Panc1 (cell line): Measurements from ENCODE around the gene GALNTL6. TPM values are rescaled to one million over a fixed set of nuclear protein-coding genes. Genes with fewer than 3 reads are reported as not detected.

Experiments
- ATAC-seq: fragments of 200-7000 bp; cut with Tn5 transposase; 2 replicates; pipeline ENCODE4 v1.9.1; 2020; ENCODE audit warnings: mild to moderate bottlenecking, moderate library complexity
- BruUV-seq: library from RNA; stranded (reverse); fragments of 400-500 nt; replicated peaks from 2 replicates; lab custom pipeline; 2021; lab: Mats Ljungman, UMichigan
- CTCF ChIA-PET: fragments of 300-600 bp; sonication (Branson Sonifier 250); formaldehyde crosslinking; loops from one replicate; lab custom pipeline; 2022; ENCODE audit warnings: antibody characterized with exemption; lab: Charles Lee
- POLR2A ChIA-PET: fragments of 300-600 bp; sonication (Branson Sonifier 250); formaldehyde crosslinking; loops from one replicate; lab custom pipeline; 2022; ENCODE audit warnings: antibody characterized with exemption; lab: Charles Lee
- DNase-seq: peaks from one replicate; pipeline ENCODE4 v3.0.0-alpha.2; 2010; ENCODE audit warnings: low read depth, low spot score
- H3K27ac ChIP-seq: 2 replicates; pipeline ENCODE4 v1.5.1; 2011; ENCODE audit warnings: mild to moderate bottlenecking, low read length, inconsistent platforms
- H3K27me3 ChIP-seq: fragments of 200-500 bp; sonication (Bioruptor generic); 2 replicates; pipeline ENCODE4 v1.6.0; 2014; ENCODE audit warnings: low read length, inconsistent platforms; ENCODE audit not compliant: control insufficient read depth, insufficient read depth
- H3K36me3 ChIP-seq: fragments of 200-500 bp; sonication (Bioruptor generic); 2 replicates; pipeline ENCODE4 v1.5.1; 2014; ENCODE audit warnings: inconsistent platforms, mild to moderate bottlenecking, low read length, moderate library complexity; ENCODE audit not compliant: control insufficient read depth, insufficient read depth
- H3K4me1 ChIP-seq: 2 replicates; pipeline ENCODE4 v1.5.1; 2011; ENCODE audit warnings: inconsistent platforms, mild to moderate bottlenecking, low read length, moderate library complexity; ENCODE audit not compliant: control insufficient read depth, insufficient read depth
- H3K4me3 ChIP-seq, 2 experiments: 2 replicates each; pipeline ENCODE4 v1.5.1; 2011 to 2012; ENCODE audit warnings: low read depth in 2 of 2, low read length in 2 of 2, mild to moderate bottlenecking in 2 of 2, inconsistent platforms in 1 of 2, moderate library complexity in 1 of 2
- H3K9me3 ChIP-seq: fragments of 200-500 bp; sonication (Bioruptor generic); 2 replicates; pipeline ENCODE4 v1.5.1; 2014; ENCODE audit warnings: low read depth, mild to moderate bottlenecking, inconsistent platforms, low read length, moderate library complexity; ENCODE audit not compliant: control insufficient read depth, insufficient read depth
- POLR2AphosphoS5 ChIP-seq: IDR thresholded peaks from 2 replicates; pipeline ENCODE4 v1.6.1; 2012; ENCODE audit warnings: mild to moderate bottlenecking, low read depth, low read length, moderate library complexity
- SIN3A ChIP-seq: IDR thresholded peaks from 2 replicates; pipeline ENCODE4 v1.6.1; 2012; ENCODE audit warnings: low read depth, mild to moderate bottlenecking, low read length, moderate library complexity, borderline replicate concordance; ENCODE audit not compliant: insufficient read depth
- TCF7L2 ChIP-seq: IDR thresholded peaks from 2 replicates; pipeline ENCODE4 v1.6.1; 2011; ENCODE audit warnings: mild to moderate bottlenecking, low read depth, low read length, inconsistent platforms
- in situ Hi-C: cut with HindIII; loops from 2 replicates; pipeline ENCODE4 v1.10.0; 2016; ENCODE audit warnings: low sequenced_read_pairs, low pct_unique_long_range_greater_than_20kb
- intact Hi-C: fragments of 100-400 bp; cut with micrococcal nuclease; formaldehyde crosslinking; loops from one replicate; pipeline ENCODE4 v1.10.0; 2022; ENCODE audit not compliant: unreplicated experiment
- total RNA-seq: library from RNA; stranded (reverse); gene quantifications from one replicate; pipeline ENCODE4 v1.2.1, GENCODE V29; 2021; ENCODE audit not compliant: unreplicated experiment
- TF ChIP-seq, protein P1 (sequence below): fragments of 450-650 bp; IDR thresholded peaks from 2 replicates; pipeline ENCODE4 v1.5.1; 2017; ENCODE audit warnings: mild to moderate bottlenecking
- TF ChIP-seq, protein P2 (sequence below), 2 experiments: IDR thresholded peaks; 2 replicates each; pipeline ENCODE4 v1.6.1; 2011 to 2012; ENCODE audit warnings: low read depth in 2 of 2, control low read depth in 1 of 2, low read length in 1 of 2, mild to moderate bottlenecking in 1 of 2, moderate library complexity in 1 of 2; ENCODE audit not compliant: insufficient read depth in 1 of 2

GALNTL6 gene
- total RNA-seq, 1 experiment from 2014 or later: not detected

- DNase-seq (no peak), ATAC-seq (no peak)
- ChIA-PET POLR2A (no interaction called here), CTCF (no interaction called here)
- Histone ChIP-seq H3K4me3 (no peak overlapping the region), H3K9me3 (no peaks in the 10 kb centered on the region), H3K27me3 (no peaks in the 10 kb centered on the region; the same call in 1 of the 2 replicates), H3K27ac (no peak overlapping the region), H3K36me3 (no peaks in the 10 kb centered on the region), H3K4me1 (no peaks in the 10 kb centered on the region)
- no TSS peak for BruUV-seq
- TF ChIP-seq TCF7L2 (no peak), SIN3A (no peak), POLR2AphosphoS5 (no peak)
- TF ChIP-seq, protein P1, sequence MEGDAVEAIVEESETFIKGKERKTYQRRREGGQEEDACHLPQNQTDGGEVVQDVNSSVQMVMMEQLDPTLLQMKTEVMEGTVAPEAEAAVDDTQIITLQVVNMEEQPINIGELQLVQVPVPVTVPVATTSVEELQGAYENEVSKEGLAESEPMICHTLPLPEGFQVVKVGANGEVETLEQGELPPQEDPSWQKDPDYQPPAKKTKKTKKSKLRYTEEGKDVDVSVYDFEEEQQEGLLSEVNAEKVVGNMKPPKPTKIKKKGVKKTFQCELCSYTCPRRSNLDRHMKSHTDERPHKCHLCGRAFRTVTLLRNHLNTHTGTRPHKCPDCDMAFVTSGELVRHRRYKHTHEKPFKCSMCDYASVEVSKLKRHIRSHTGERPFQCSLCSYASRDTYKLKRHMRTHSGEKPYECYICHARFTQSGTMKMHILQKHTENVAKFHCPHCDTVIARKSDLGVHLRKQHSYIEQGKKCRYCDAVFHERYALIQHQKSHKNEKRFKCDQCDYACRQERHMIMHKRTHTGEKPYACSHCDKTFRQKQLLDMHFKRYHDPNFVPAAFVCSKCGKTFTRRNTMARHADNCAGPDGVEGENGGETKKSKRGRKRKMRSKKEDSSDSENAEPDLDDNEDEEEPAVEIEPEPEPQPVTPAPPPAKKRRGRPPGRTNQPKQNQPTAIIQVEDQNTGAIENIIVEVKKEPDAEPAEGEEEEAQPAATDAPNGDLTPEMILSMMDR: no peak
- TF ChIP-seq, protein P2, sequence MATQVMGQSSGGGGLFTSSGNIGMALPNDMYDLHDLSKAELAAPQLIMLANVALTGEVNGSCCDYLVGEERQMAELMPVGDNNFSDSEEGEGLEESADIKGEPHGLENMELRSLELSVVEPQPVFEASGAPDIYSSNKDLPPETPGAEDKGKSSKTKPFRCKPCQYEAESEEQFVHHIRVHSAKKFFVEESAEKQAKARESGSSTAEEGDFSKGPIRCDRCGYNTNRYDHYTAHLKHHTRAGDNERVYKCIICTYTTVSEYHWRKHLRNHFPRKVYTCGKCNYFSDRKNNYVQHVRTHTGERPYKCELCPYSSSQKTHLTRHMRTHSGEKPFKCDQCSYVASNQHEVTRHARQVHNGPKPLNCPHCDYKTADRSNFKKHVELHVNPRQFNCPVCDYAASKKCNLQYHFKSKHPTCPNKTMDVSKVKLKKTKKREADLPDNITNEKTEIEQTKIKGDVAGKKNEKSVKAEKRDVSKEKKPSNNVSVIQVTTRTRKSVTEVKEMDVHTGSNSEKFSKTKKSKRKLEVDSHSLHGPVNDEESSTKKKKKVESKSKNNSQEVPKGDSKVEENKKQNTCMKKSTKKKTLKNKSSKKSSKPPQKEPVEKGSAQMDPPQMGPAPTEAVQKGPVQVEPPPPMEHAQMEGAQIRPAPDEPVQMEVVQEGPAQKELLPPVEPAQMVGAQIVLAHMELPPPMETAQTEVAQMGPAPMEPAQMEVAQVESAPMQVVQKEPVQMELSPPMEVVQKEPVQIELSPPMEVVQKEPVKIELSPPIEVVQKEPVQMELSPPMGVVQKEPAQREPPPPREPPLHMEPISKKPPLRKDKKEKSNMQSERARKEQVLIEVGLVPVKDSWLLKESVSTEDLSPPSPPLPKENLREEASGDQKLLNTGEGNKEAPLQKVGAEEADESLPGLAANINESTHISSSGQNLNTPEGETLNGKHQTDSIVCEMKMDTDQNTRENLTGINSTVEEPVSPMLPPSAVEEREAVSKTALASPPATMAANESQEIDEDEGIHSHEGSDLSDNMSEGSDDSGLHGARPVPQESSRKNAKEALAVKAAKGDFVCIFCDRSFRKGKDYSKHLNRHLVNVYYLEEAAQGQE (IDR thresholded peaks at IDR 0.05; ENCODE audit: insufficient read depth in 1 of 2, low read depth in 2 of 2, low read length in 1 of 2): no peak
- in situ Hi-C loops: no loop called here
- intact Hi-C loops: no loop called here
Observed at GRCh38 chr4:172868271-172868670, 1055.1 kb downstream of the GALNTL6 start.

GRCh38 chr4:172869621-172870268 is 1056.5 kb downstream of the GALNTL6 start:
- in situ Hi-C loops: no loop called here
- CTCF ChIA-PET: no interaction called here
- no TSS peak for BruUV-seq

More at GRCh38 chr4:172869621-172870268, 1056.5 kb downstream of the GALNTL6 start:
- ATAC-seq (no peak), DNase-seq (no peak)
- no peaks in the 10 kb centered on the region for H3K36me3 ChIP-seq
- H3K9me3 ChIP-seq: no peaks in the 10 kb centered on the region
- no peak for TF ChIP-seq TCF7L2
- TF ChIP-seq, protein P1: no peak
- no peak for TF ChIP-seq SIN3A
- TF ChIP-seq, protein P2 (IDR thresholded peaks at IDR 0.05; ENCODE audit: insufficient read depth in 1 of 2, low read depth in 2 of 2, low read length in 1 of 2): no peak
- TF ChIP-seq POLR2AphosphoS5: no peak
- no peaks in the 10 kb centered on the region; the same call in 1 of the 2 replicates for H3K27me3 ChIP-seq
- no peak overlapping the region for H3K27ac ChIP-seq
- POLR2A ChIA-PET: no interaction called here
- no peak overlapping the region for H3K4me3 ChIP-seq
- intact Hi-C loops: no loop called here
- H3K4me1 ChIP-seq: no peaks in the 10 kb centered on the region
